Activated CD4-positive, alpha-beta T cell treated with anti-CD3 and anti-CD28 coated beads, Interleukin-2, amount 50 U/mL, for 16 hours (primary cell): ENCODE data around the gene GLCE.
A peak's percentile ranks its signal among the peaks of the same experiment; 100 is the strongest.

ENCODE experiments used
- DNase-seq: peaks from one replicate; pipeline ENCODE4 v3.0.0-alpha.2; 2020

The GLCE gene

GRCh38 chr15:69160141-69160993 is at the start of gene GLCE:
GLCE (plus strand) TSS chr15:69160635; CDS start chr15:69255807, 95,172 bp downstream.
- DNase-seq: peak; percentile 95

GRCh38 chr15:69114331-69114928 is 46.0 kb upstream of the GLCE start:
- DNase-seq: no peak

- DNase-seq: no peak
Measured at GRCh38 chr15:69115031-69115430, 45.4 kb upstream of the GLCE start.

GRCh38 chr15:69116391-69116790 is 44.0 kb upstream of the GLCE start:
- no peak for DNase-seq

- no peak for DNase-seq
Measured at GRCh38 chr15:69117431-69117871, 43.0 kb upstream of the GLCE start.

GRCh38 chr15:69118089-69118488 is 42.3 kb upstream of the GLCE start:
- DNase-seq: no peak

- DNase-seq: no peak
Measured at GRCh38 chr15:69119001-69119400, 41.4 kb upstream of the GLCE start.

- no peak for DNase-seq
Measured at GRCh38 chr15:69119683-69120395, 40.6 kb upstream of the GLCE start.

- DNase-seq: no peak
Measured at GRCh38 chr15:69120732-69121131, 39.7 kb upstream of the GLCE start.

GRCh38 chr15:69121198-69121828 is 39.1 kb upstream of the GLCE start:
- DNase-seq: no peak

- DNase-seq: no peak
Measured at GRCh38 chr15:69125236-69125635, 35.2 kb upstream of the GLCE start.

- DNase-seq: peak; percentile 18
Measured at GRCh38 chr15:69126054-69126469, 34.4 kb upstream of the GLCE start.

- DNase-seq: no peak
Measured at GRCh38 chr15:69127306-69127705, 33.1 kb upstream of the GLCE start.

GRCh38 chr15:69128667-69129311 is 31.6 kb upstream of the GLCE start:
- no peak for DNase-seq

- DNase-seq: no peak
Measured at GRCh38 chr15:69131362-69132220, 28.8 kb upstream of the GLCE start.

GRCh38 chr15:69132430-69132829 is 28.0 kb upstream of the GLCE start:
- no peak for DNase-seq

GRCh38 chr15:69132977-69133861 is 27.2 kb upstream of the GLCE start:
- DNase-seq: no peak

- no peak for DNase-seq
Measured at GRCh38 chr15:69133862-69134519, 26.4 kb upstream of the GLCE start.

GRCh38 chr15:69134791-69135190 is 25.6 kb upstream of the GLCE start:
- no peak for DNase-seq

- DNase-seq: no peak
Measured at GRCh38 chr15:69135499-69135898, 24.9 kb upstream of the GLCE start.
